WTC11 (cell line): ENCODE results near the gene DIDO1.

Experiments
- AFF4 ChIP-seq: sonication (generic); formaldehyde crosslinking; IDR thresholded peaks from 2 replicates; pipeline ENCODE4 v1.8.1; 2023; ENCODE audit warnings: mild to moderate bottlenecking, missing genetic modification reagents, borderline replicate concordance
- ARID4B ChIP-seq: sonication (generic); formaldehyde crosslinking; IDR thresholded peaks from 2 replicates; pipeline ENCODE4 v1.8.0; 2023; ENCODE audit warnings: missing genetic modification reagents, mild to moderate bottlenecking, borderline replicate concordance
- ATF3 ChIP-seq: sonication (generic); formaldehyde crosslinking; conservative IDR thresholded peaks from 2 replicates; pipeline ENCODE4 v1.8.1; 2022; ENCODE audit warnings: mild to moderate bottlenecking, missing genetic modification reagents
- CREM ChIP-seq: sonication (generic); formaldehyde crosslinking; IDR thresholded peaks from 2 replicates; pipeline ENCODE4 v1.8.1; 2022; ENCODE audit warnings: mild to moderate bottlenecking, missing genetic modification reagents, moderate library complexity
- CTCF ChIP-seq: fragments of 200-600 bp; IDR thresholded peaks from 2 replicates; pipeline ENCODE4 v1.8.0; 2022; ENCODE audit warnings: antibody characterized with exemption
- ETV6 ChIP-seq: sonication (generic); formaldehyde crosslinking; IDR thresholded peaks from 2 replicates; pipeline ENCODE4 v1.8.1; 2022; ENCODE audit warnings: mild to moderate bottlenecking, missing genetic modification reagents
- GABPB1 ChIP-seq: sonication (generic); formaldehyde crosslinking; IDR thresholded peaks from 2 replicates; pipeline ENCODE4 v1.8.1; 2023; ENCODE audit warnings: mild to moderate bottlenecking, missing genetic modification reagents
- MAX ChIP-seq: sonication (generic); formaldehyde crosslinking; IDR thresholded peaks from 2 replicates; pipeline ENCODE4 v1.8.0; 2022; ENCODE audit warnings: mild to moderate bottlenecking, missing genetic modification reagents
- MXD4 ChIP-seq: fragments of 250-450 bp; sonication (Bioruptor Pico); IDR thresholded peaks from 2 replicates; pipeline ENCODE4 v1.8.0; 2021; ENCODE audit warnings: mild to moderate bottlenecking, moderate library complexity, borderline replicate concordance
- SMAD3 ChIP-seq: sonication (generic); formaldehyde crosslinking; IDR thresholded peaks from 2 replicates; pipeline ENCODE4 v1.8.0; 2022; ENCODE audit warnings: missing genetic modification reagents, mild to moderate bottlenecking, borderline replicate concordance
- SOX15 ChIP-seq: fragments of 250-450 bp; sonication (Bioruptor Pico); IDR thresholded peaks from 2 replicates; pipeline ENCODE4 v1.9.0; 2021; ENCODE audit warnings: mild to moderate bottlenecking
- ZNF423 ChIP-seq: fragments of 250-450 bp; sonication (Bioruptor Pico); IDR thresholded peaks from 2 replicates; pipeline ENCODE4 v2.1.2; 2022; ENCODE audit warnings: mild to moderate bottlenecking, moderate library complexity

- no peak for TF ChIP-seq CTCF
- TF ChIP-seq SOX15 (CRISPR knock-in tag), result no peak
- no peak for TF ChIP-seq AFF4 (CRISPR knock-in tag)
- no peak for TF ChIP-seq CREM (CRISPR knock-in tag)
- TF ChIP-seq ATF3 (CRISPR knock-in tag), result no peak
- no peak for TF ChIP-seq ARID4B (CRISPR knock-in tag)
- TF ChIP-seq MAX (CRISPR knock-in tag), result no peak
- no peak for TF ChIP-seq MXD4 (CRISPR knock-in tag)
- no peak for TF ChIP-seq SMAD3
- TF ChIP-seq GABPB1 (CRISPR knock-in tag), result no peak
- no peak for TF ChIP-seq ETV6 (CRISPR knock-in tag)
- no peak for TF ChIP-seq ZNF423 (CRISPR knock-in tag)
These were observed 16.2 kb upstream of the DIDO1 start for GRCh38 chr20:62942456-62942855.
